ENCODE results near the gene MYCL.

Gene MYCL

GRCh38 chr1:39892601-39893595 is 8.8 kb downstream of the MYCL start:
- Histone ChIP-seq H3K36me3 (ENCODE audit: control insufficient read depth in 5 of 5, insufficient read depth in 5 of 5, low read length in 5 of 5) (no peaks in the 10 kb centered on the region), H3K27ac (ENCODE audit: low read depth, low read length) (no peak overlapping the region), H3K4me1 (ENCODE audit: control insufficient read depth in 5 of 5, insufficient read depth in 5 of 5, low read length in 5 of 5) (peaks cover 0 to 14% (median 5%) of the 10 kb centered on the region in 5 donors), H3K4me3 (ENCODE audit: low read depth in 1 of 5, low read length in 5 of 5) (no peak overlapping the region), H3K9me3 (ENCODE audit: control insufficient read depth in 5 of 5, low read length in 5 of 5) (no peaks in the 10 kb centered on the region), H3K27me3 (ENCODE audit: control insufficient read depth in 5 of 5, insufficient read depth in 4 of 5, low read length in 5 of 5) (peaks cover 0 to 5% (median 0%) of the 10 kb centered on the region in 5 donors), H3K9ac (ENCODE audit: low read length in 5 of 5) (no peak overlapping the region)

GRCh38 chr1:39890880-39891279 is 10.8 kb downstream of the MYCL start:
- Histone ChIP-seq H3K27ac (ENCODE audit: low read depth, low read length) (no peak overlapping the region), H3K4me3 (ENCODE audit: low read depth in 1 of 5, low read length in 5 of 5) (no peak overlapping the region)

GRCh38 chr1:39890273-39890672 is 11.4 kb downstream of the MYCL start:
- Histone ChIP-seq H3K4me3 (ENCODE audit: low read depth in 1 of 5, low read length in 5 of 5) (no peak overlapping the region), H3K27ac (ENCODE audit: low read depth, low read length) (no peak overlapping the region), H3K9me3 (ENCODE audit: control insufficient read depth in 5 of 5, low read length in 5 of 5) (no peaks in the 10 kb centered on the region), H3K4me1 (ENCODE audit: control insufficient read depth in 5 of 5, insufficient read depth in 5 of 5, low read length in 5 of 5) (peaks cover 0 to 9% (median 5%) of the 10 kb centered on the region in 5 donors), H3K27me3 (ENCODE audit: control insufficient read depth in 5 of 5, insufficient read depth in 4 of 5, low read length in 5 of 5) (peaks cover 0 to 3% (median 2%) of the 10 kb centered on the region in 5 donors), H3K36me3 (ENCODE audit: control insufficient read depth in 5 of 5, insufficient read depth in 5 of 5, low read length in 5 of 5) (no peaks in the 10 kb centered on the region), H3K9ac (ENCODE audit: low read length in 5 of 5) (no peak overlapping the region)

More at GRCh38 chr1:39890880-39891279, 10.8 kb downstream of the MYCL start:
- peaks cover 0 to 10% (median 5%) of the 10 kb centered on the region in 5 donors for H3K4me1 ChIP-seq (ENCODE audit: control insufficient read depth in 5 of 5, insufficient read depth in 5 of 5, low read length in 5 of 5)
- no peaks in the 10 kb centered on the region for H3K36me3 ChIP-seq (ENCODE audit: control insufficient read depth in 5 of 5, insufficient read depth in 5 of 5, low read length in 5 of 5)
- no peaks in the 10 kb centered on the region for H3K9me3 ChIP-seq (ENCODE audit: control insufficient read depth in 5 of 5, low read length in 5 of 5)
- no peak overlapping the region for H3K9ac ChIP-seq (ENCODE audit: low read length in 5 of 5)
- peaks cover 0 to 3% (median 2%) of the 10 kb centered on the region in 5 donors for H3K27me3 ChIP-seq (ENCODE audit: control insufficient read depth in 5 of 5, insufficient read depth in 4 of 5, low read length in 5 of 5)

GRCh38 chr1:39886757-39887231 is 14.9 kb downstream of the MYCL start:
- Histone ChIP-seq H3K27ac (ENCODE audit: low read depth, low read length) (no peak overlapping the region), H3K27me3 (ENCODE audit: control insufficient read depth in 5 of 5, insufficient read depth in 4 of 5, low read length in 5 of 5) (peaks cover 0 to 3% (median 0%) of the 10 kb centered on the region in 5 donors), H3K4me3 (ENCODE audit: low read depth in 1 of 5, low read length in 5 of 5) (no peak overlapping the region), H3K9ac (ENCODE audit: low read length in 5 of 5) (no peak overlapping the region), H3K9me3 (ENCODE audit: control insufficient read depth in 5 of 5, low read length in 5 of 5) (no peaks in the 10 kb centered on the region), H3K36me3 (ENCODE audit: control insufficient read depth in 5 of 5, insufficient read depth in 5 of 5, low read length in 5 of 5) (no peaks in the 10 kb centered on the region), H3K4me1 (ENCODE audit: control insufficient read depth in 5 of 5, insufficient read depth in 5 of 5, low read length in 5 of 5) (peaks cover 3 to 18% (median 16%) of the 10 kb centered on the region in 5 donors)

GRCh38 chr1:39885516-39885915 is 16.2 kb downstream of the MYCL start:
- Histone ChIP-seq H3K27me3 (ENCODE audit: control insufficient read depth in 5 of 5, insufficient read depth in 4 of 5, low read length in 5 of 5) (peaks cover 0 to 3% (median 0%) of the 10 kb centered on the region in 5 donors), H3K4me3 (ENCODE audit: low read depth in 1 of 5, low read length in 5 of 5) (no peak overlapping the region), H3K36me3 (ENCODE audit: control insufficient read depth in 5 of 5, insufficient read depth in 5 of 5, low read length in 5 of 5) (no peaks in the 10 kb centered on the region), H3K27ac (ENCODE audit: low read depth, low read length) (no peak overlapping the region), H3K4me1 (ENCODE audit: control insufficient read depth in 5 of 5, insufficient read depth in 5 of 5, low read length in 5 of 5) (peaks cover 3 to 24% (median 17%) of the 10 kb centered on the region in 5 donors), H3K9me3 (ENCODE audit: control insufficient read depth in 5 of 5, low read length in 5 of 5) (no peaks in the 10 kb centered on the region), H3K9ac (ENCODE audit: low read length in 5 of 5) (no peak overlapping the region)

- Histone ChIP-seq H3K4me1 (ENCODE audit: control insufficient read depth in 5 of 5, insufficient read depth in 5 of 5, low read length in 5 of 5) (peaks cover 3 to 24% (median 17%) of the 10 kb centered on the region in 5 donors), H3K4me3 (ENCODE audit: low read depth in 1 of 5, low read length in 5 of 5) (peak overlapping the region; percentile 94 to 98 (median 97)), H3K9me3 (ENCODE audit: control insufficient read depth in 5 of 5, low read length in 5 of 5) (no peaks in the 10 kb centered on the region), H3K27ac (ENCODE audit: low read depth, low read length) (no peak overlapping the region), H3K9ac (ENCODE audit: low read length in 5 of 5) (peak overlapping the region in 4 of 5 donors; percentile 63 to 93 (median 82)), H3K36me3 (ENCODE audit: control insufficient read depth in 5 of 5, insufficient read depth in 5 of 5, low read length in 5 of 5) (peaks cover 0 to 4% (median 0%) of the 10 kb centered on the region in 5 donors), H3K27me3 (ENCODE audit: control insufficient read depth in 5 of 5, insufficient read depth in 4 of 5, low read length in 5 of 5) (peaks cover 0 to 3% (median 0%) of the 10 kb centered on the region in 5 donors)
These were observed 19.6 kb downstream of the MYCL start for GRCh38 chr1:39882152-39882551.

- no peaks in the 10 kb centered on the region for H3K9me3 ChIP-seq (ENCODE audit: control insufficient read depth in 5 of 5, low read length in 5 of 5)
- H3K27me3 ChIP-seq (ENCODE audit: control insufficient read depth in 5 of 5, insufficient read depth in 4 of 5, low read length in 5 of 5), result no peaks in the 10 kb centered on the region
- no peak overlapping the region for H3K4me3 ChIP-seq (ENCODE audit: low read depth in 1 of 5, low read length in 5 of 5)
- no peak overlapping the region for H3K9ac ChIP-seq (ENCODE audit: low read length in 5 of 5)
- peaks cover 0 to 4% (median 0%) of the 10 kb centered on the region in 5 donors for H3K36me3 ChIP-seq (ENCODE audit: control insufficient read depth in 5 of 5, insufficient read depth in 5 of 5, low read length in 5 of 5)
- H3K27ac ChIP-seq (ENCODE audit: low read depth, low read length), result no peak overlapping the region
- H3K4me1 ChIP-seq (ENCODE audit: control insufficient read depth in 5 of 5, insufficient read depth in 5 of 5, low read length in 5 of 5), result peaks cover 3 to 19% (median 18%) of the 10 kb centered on the region in 5 donors
These were observed 23.4 kb downstream of the MYCL start for GRCh38 chr1:39877980-39878956.

GRCh38 chr1:39877231-39877778 is 24.4 kb downstream of the MYCL start:
- H3K9me3 ChIP-seq (ENCODE audit: control insufficient read depth in 5 of 5, low read length in 5 of 5), result no peaks in the 10 kb centered on the region
- no peak overlapping the region for H3K9ac ChIP-seq (ENCODE audit: low read length in 5 of 5)
- peaks cover 0 to 11% (median 10%) of the 10 kb centered on the region in 5 donors for H3K4me1 ChIP-seq (ENCODE audit: control insufficient read depth in 5 of 5, insufficient read depth in 5 of 5, low read length in 5 of 5)
- no peaks in the 10 kb centered on the region for H3K27me3 ChIP-seq (ENCODE audit: control insufficient read depth in 5 of 5, insufficient read depth in 4 of 5, low read length in 5 of 5)
- no peak overlapping the region for H3K4me3 ChIP-seq (ENCODE audit: low read depth in 1 of 5, low read length in 5 of 5)
- H3K27ac ChIP-seq (ENCODE audit: low read depth, low read length), result no peak overlapping the region
- H3K36me3 ChIP-seq (ENCODE audit: control insufficient read depth in 5 of 5, insufficient read depth in 5 of 5, low read length in 5 of 5), result peaks cover 0 to 4% (median 0%) of the 10 kb centered on the region in 5 donors

GRCh38 chr1:39876144-39876543 is 25.6 kb downstream of the MYCL start:
- Histone ChIP-seq H3K4me1 (ENCODE audit: control insufficient read depth in 5 of 5, insufficient read depth in 5 of 5, low read length in 5 of 5) (peaks cover 0 to 5% (median 0%) of the 10 kb centered on the region in 5 donors), H3K27ac (ENCODE audit: low read depth, low read length) (no peak overlapping the region), H3K9me3 (ENCODE audit: control insufficient read depth in 5 of 5, low read length in 5 of 5) (no peaks in the 10 kb centered on the region)

More at GRCh38 chr1:39876144-39876543, 25.6 kb downstream of the MYCL start:
- H3K36me3 ChIP-seq (ENCODE audit: control insufficient read depth in 5 of 5, insufficient read depth in 5 of 5, low read length in 5 of 5), result peaks cover 0 to 4% (median 0%) of the 10 kb centered on the region in 5 donors
- peak overlapping the region in 1 of 5 donors; percentile 1 for H3K9ac ChIP-seq (ENCODE audit: low read length in 5 of 5)
- H3K4me3 ChIP-seq (ENCODE audit: low read depth in 1 of 5, low read length in 5 of 5), result no peak overlapping the region
- H3K27me3 ChIP-seq (ENCODE audit: control insufficient read depth in 5 of 5, insufficient read depth in 4 of 5, low read length in 5 of 5), result no peaks in the 10 kb centered on the region

Data from subcutaneous abdominal adipose tissue (tissue), 5 donors.